Measurements from ENCODE around the gene BSCL2. TPM values are rescaled to one million over a fixed set of nuclear protein-coding genes. Genes with fewer than 3 reads are reported as not detected.
A peak's percentile ranks its signal among the peaks of the same experiment; 100 is the strongest.

The BSCL2 gene
- total RNA-seq, 1 experiment from 2014 or later: 77.4 TPM

GRCh38 chr11:62654297-62654696, 52.9 kb downstream of the BSCL2 start:
- TF ChIP-seq CTCF (conservative IDR thresholded peaks at IDR 0.05): no peak
- DNase-seq: no peak
- no peaks in the 10 kb centered on the region for H3K4me1 ChIP-seq (ENCODE audit: insufficient read depth, low read length)
- no peak overlapping the region for H2AFZ ChIP-seq (ENCODE audit: low read length)
- H2BK120ac ChIP-seq (ENCODE audit: low read depth, low read length, poor library complexity, severe bottlenecking): no peak overlapping the region
- H2BK12ac ChIP-seq (ENCODE audit: insufficient read length, low read depth, low read length): no peak overlapping the region
- no peak overlapping the region for H3T11ph ChIP-seq (ENCODE audit: low read length)
- no peak overlapping the region for H3K56ac ChIP-seq (ENCODE audit: insufficient read length, low read depth, low read length)
- no peak overlapping the region for H2AK5ac ChIP-seq (ENCODE audit: insufficient read length, low read length)
- Mint-ChIP-seq H3K9me3 (no peaks in the 10 kb centered on the region), H3K27ac (no peak overlapping the region; a peak in 1 of 7 replicates), H3K27me3 (ENCODE audit: low read depth) (no peaks in the 10 kb centered on the region), H3K4me1 (peaks cover 4 to 9% of the 10 kb centered on the region in 2 experiments), H3K4me3 (peak overlapping the region in 1 of 2 experiments; percentile 60; a peak in 1 of 5 replicates), H3K36me3 (ENCODE audit: insufficient read depth in 1 of 3, low read depth in 3 of 3) (peaks cover 5 to 14% (median 7%) of the 10 kb centered on the region in 3 experiments; a peak in 6 of 7 replicates)
- no peak overlapping the region for H4K8ac ChIP-seq (replicated peaks; ENCODE audit: insufficient read length, low read depth, low read length)
- H3K23ac ChIP-seq (ENCODE audit: insufficient read length, low read depth, low read length): no peak overlapping the region
- H3K14ac ChIP-seq (ENCODE audit: insufficient read depth, low read length): no peak overlapping the region
- H3K27ac ChIP-seq (ENCODE audit: insufficient read length, low read depth, low read length): no peak overlapping the region
- H4K20me1 ChIP-seq (ENCODE audit: control insufficient read depth, insufficient read depth, insufficient read length): no peaks in the 10 kb centered on the region
- no peaks in the 10 kb centered on the region for H3K27me3 ChIP-seq (ENCODE audit: insufficient read depth, low read length)
- H2BK5ac ChIP-seq (ENCODE audit: insufficient read length, low read length): no peak overlapping the region
- H3K9ac ChIP-seq (ENCODE audit: extremely low read depth, insufficient read length, low read length): no peak overlapping the region
- no peak overlapping the region for H3K4ac ChIP-seq (ENCODE audit: low read depth, low read length)
- peaks cover 4% of the 10 kb centered on the region; the same call in 1 of the 2 replicates for H3K79me2 ChIP-seq (ENCODE audit: insufficient read depth, low read length)
- H4K5ac ChIP-seq (ENCODE audit: insufficient read length, low read depth, low read length): no peak overlapping the region
- H2BK15ac ChIP-seq (ENCODE audit: low read depth, low read length): no peak overlapping the region
- H3K79me1 ChIP-seq (ENCODE audit: insufficient read depth, low read depth, low read length, poor library complexity, severe bottlenecking): no peaks in the 10 kb centered on the region
- H3K4me2 ChIP-seq (ENCODE audit: insufficient read depth, insufficient read length, low read length): no peak overlapping the region
- no peak overlapping the region for H4K91ac ChIP-seq (ENCODE audit: insufficient read length, low read depth, low read length)
- no CpG with 5 or more reads among the region's 11 CpGs for WGBS (ENCODE audit: extremely low coverage, insufficient read length, low lambda C conversion rate)
- no peak overlapping the region for H3K18ac ChIP-seq (ENCODE audit: insufficient read length, low read depth, low read length)
- H3K23me2 ChIP-seq (ENCODE audit: insufficient read length, low read depth, low read length, poor library complexity, severe bottlenecking): peaks cover 4% of the 10 kb centered on the region
- no peaks in the 10 kb centered on the region for H3K9me3 ChIP-seq (ENCODE audit: control insufficient read depth, low read depth, low read length)
- H2BK20ac ChIP-seq (ENCODE audit: low read depth, low read length, poor library complexity, severe bottlenecking): no peak overlapping the region
